Endodermal cell (in vitro differentiated cells): Measurements from ENCODE around the gene VWA8. TPM values are rescaled to one million over a fixed set of nuclear protein-coding genes. Genes with fewer than 3 reads are reported as not detected.

Experiments
- DNase-seq: peaks from one replicate; pipeline ENCODE4 v3.0.0-alpha.2; 2017
- H3K27ac ChIP-seq: 2 replicates; pipeline ENCODE4 v1.5.1; 2013; ENCODE audit warnings: mild to moderate bottlenecking, low read depth, low read length, moderate library complexity
- H3K27me3 ChIP-seq: 2 replicates; pipeline ENCODE4 v1.6.1; 2013; ENCODE audit warnings: mild to moderate bottlenecking, low read length, moderate library complexity; ENCODE audit not compliant: insufficient read depth, control insufficient read depth, poor library complexity, severe bottlenecking
- H3K36me3 ChIP-seq: 2 replicates; pipeline ENCODE4 v1.7.0; 2013; ENCODE audit warnings: mild to moderate bottlenecking, low read length, moderate library complexity; ENCODE audit not compliant: control insufficient read depth, insufficient read depth
- H3K4me1 ChIP-seq: one replicate; pipeline ENCODE4 v1.7.0; 2013; ENCODE audit warnings: low read length; ENCODE audit not compliant: control insufficient read depth, insufficient read depth
- H3K4me3 ChIP-seq: 2 replicates; pipeline ENCODE4 v1.5.1; 2013; ENCODE audit warnings: mild to moderate bottlenecking, low read length, moderate library complexity
- H3K9ac ChIP-seq: 2 replicates; pipeline ENCODE4 v1.6.1; 2013; ENCODE audit warnings: mild to moderate bottlenecking, low read length, moderate library complexity; ENCODE audit not compliant: poor library complexity, severe bottlenecking; ENCODE audit errors: extremely low read depth
- H3K9me3 ChIP-seq: 2 replicates; pipeline ENCODE4 v1.6.1; 2013; ENCODE audit warnings: mild to moderate bottlenecking, low read length, moderate library complexity; ENCODE audit not compliant: control insufficient read depth
- H3K27ac Mint-ChIP-seq: 2 replicates; pipeline ENCODE4 v1.8.0; 2020; ENCODE audit warnings: mixed read lengths
- H3K27me3 Mint-ChIP-seq: 2 replicates; pipeline ENCODE4 v1.8.0; 2021; ENCODE audit warnings: mild to moderate bottlenecking, mixed read lengths; ENCODE audit not compliant: insufficient read depth
- H3K36me3 Mint-ChIP-seq: 2 replicates; pipeline ENCODE4 v1.8.0; 2020; ENCODE audit warnings: low read depth, mixed read lengths
- H3K4me1 Mint-ChIP-seq: 2 replicates; pipeline ENCODE4 v1.8.0; 2020; ENCODE audit warnings: mixed read lengths
- H3K4me3 Mint-ChIP-seq: 2 replicates; pipeline ENCODE4 v1.8.0; 2020; ENCODE audit warnings: mild to moderate bottlenecking, moderate library complexity, mixed read lengths
- H3K9me3 Mint-ChIP-seq: 2 replicates; pipeline ENCODE4 v1.8.0; 2020; ENCODE audit warnings: mild to moderate bottlenecking, mixed read lengths
- CTCF ChIP-seq: fragments of 200-600 bp; sonication (generic); conservative IDR thresholded peaks from 2 replicates; pipeline ENCODE4 v1.5.0; 2021; ENCODE audit warnings: antibody characterized with exemption, mild to moderate bottlenecking
- WGBS, 2 experiments: methylation state at CpG; one replicate each; pipeline versions ENCODE4 v1.1.5 to v1.1.7; 2013; ENCODE audit warnings: missing lambda C conversion rate in 2 of 2, mixed read lengths in 1 of 2; ENCODE audit not compliant: insufficient coverage in 1 of 2, insufficient read length in 1 of 2; 5-methylcytosine and 5-hydroxymethylcytosine counted together
- total RNA-seq, 2 donors: library from RNA; stranded (reverse); fragmentation: NEBNext Ultra II Directional in 1 of 2; extraction: Animal tissue kit (Norgen Biotek cat#: 25700) in 1 of 2; gene quantifications; 2 replicates in 1 of 2; 3 replicates in 1 of 2; pipeline ENCODE4 v1.2.1, GENCODE V29; 2021

Gene VWA8
- total RNA-seq, 2 donors from 2014 or later: 24.6 to 25.6 TPM

DNA sequence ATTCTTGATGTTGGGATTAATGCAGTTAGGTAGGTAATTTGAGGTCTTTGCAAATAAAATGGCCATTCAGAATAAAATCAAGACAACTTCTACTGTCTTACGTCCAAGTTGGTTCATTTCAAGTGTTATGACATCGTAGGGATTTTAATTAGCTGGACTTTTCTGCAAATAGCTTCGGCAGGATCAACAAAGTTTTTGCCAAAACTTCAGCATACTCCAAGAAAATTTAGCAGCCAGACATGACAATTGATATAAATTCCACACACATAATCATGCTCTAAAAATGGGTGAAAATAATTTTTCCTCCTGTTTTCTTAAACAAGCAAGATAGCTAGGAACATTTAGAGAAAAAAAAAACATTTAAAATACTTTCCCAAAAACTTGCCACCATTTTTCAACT is 344.8 kb downstream of the VWA8 start:
- H3K4me3 ChIP-seq: no peak overlapping the region
- 95 to 100% methylated on average over 2 to 3 of the region's 3 CpGs for WGBS, 2 experiments
- H3K4me1 ChIP-seq: peaks cover 4% of the 10 kb centered on the region
- H3K27ac ChIP-seq: no peak overlapping the region
- H3K27ac Mint-ChIP-seq: no peak overlapping the region
- H3K9me3 Mint-ChIP-seq: peaks cover 14% of the 10 kb centered on the region
- no peaks in the 10 kb centered on the region for H3K27me3 ChIP-seq
- no peak for DNase-seq
- H3K36me3 ChIP-seq: peaks cover 5% of the 10 kb centered on the region
- no peak overlapping the region for H3K9ac ChIP-seq
- H3K4me3 Mint-ChIP-seq: no peak overlapping the region
- H3K27me3 Mint-ChIP-seq: no peaks in the 10 kb centered on the region
- H3K9me3 ChIP-seq: no peaks in the 10 kb centered on the region
- TF ChIP-seq CTCF: no peak
- H3K4me1 Mint-ChIP-seq: peaks cover 10% of the 10 kb centered on the region
- peaks cover 31% of the 10 kb centered on the region for H3K36me3 Mint-ChIP-seq

DNA sequence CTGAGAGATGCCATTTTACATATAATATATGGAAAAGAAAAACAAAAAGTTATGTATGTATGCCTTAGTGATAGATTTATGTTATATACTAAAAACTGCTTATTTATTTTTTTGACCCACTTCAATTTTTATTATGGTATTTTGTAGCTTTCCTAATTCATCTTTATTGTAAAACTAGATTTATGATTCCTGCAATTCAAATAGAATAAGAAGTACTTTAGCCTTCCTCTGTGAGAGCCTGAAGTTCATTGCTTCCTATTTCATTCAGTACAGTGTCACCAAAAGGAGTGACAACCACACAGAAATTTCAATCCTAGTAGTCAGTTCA is 345.4 kb downstream of the VWA8 start:
- no peaks in the 10 kb centered on the region for H3K9me3 ChIP-seq
- Mint-ChIP-seq H3K4me1 (peaks cover 10% of the 10 kb centered on the region), H3K36me3 (peaks cover 32% of the 10 kb centered on the region), H3K9me3 (peaks cover 14% of the 10 kb centered on the region), H3K4me3 (no peak overlapping the region), H3K27me3 (no peaks in the 10 kb centered on the region), H3K27ac (no peak overlapping the region)
- no peak for DNase-seq
- H3K4me1 ChIP-seq: peaks cover 4% of the 10 kb centered on the region
- no peak overlapping the region for H3K4me3 ChIP-seq
- H3K27ac ChIP-seq: no peak overlapping the region
- no peak overlapping the region for H3K9ac ChIP-seq
- H3K27me3 ChIP-seq: no peaks in the 10 kb centered on the region
- TF ChIP-seq CTCF: no peak
- peaks cover 5% of the 10 kb centered on the region for H3K36me3 ChIP-seq

DNA sequence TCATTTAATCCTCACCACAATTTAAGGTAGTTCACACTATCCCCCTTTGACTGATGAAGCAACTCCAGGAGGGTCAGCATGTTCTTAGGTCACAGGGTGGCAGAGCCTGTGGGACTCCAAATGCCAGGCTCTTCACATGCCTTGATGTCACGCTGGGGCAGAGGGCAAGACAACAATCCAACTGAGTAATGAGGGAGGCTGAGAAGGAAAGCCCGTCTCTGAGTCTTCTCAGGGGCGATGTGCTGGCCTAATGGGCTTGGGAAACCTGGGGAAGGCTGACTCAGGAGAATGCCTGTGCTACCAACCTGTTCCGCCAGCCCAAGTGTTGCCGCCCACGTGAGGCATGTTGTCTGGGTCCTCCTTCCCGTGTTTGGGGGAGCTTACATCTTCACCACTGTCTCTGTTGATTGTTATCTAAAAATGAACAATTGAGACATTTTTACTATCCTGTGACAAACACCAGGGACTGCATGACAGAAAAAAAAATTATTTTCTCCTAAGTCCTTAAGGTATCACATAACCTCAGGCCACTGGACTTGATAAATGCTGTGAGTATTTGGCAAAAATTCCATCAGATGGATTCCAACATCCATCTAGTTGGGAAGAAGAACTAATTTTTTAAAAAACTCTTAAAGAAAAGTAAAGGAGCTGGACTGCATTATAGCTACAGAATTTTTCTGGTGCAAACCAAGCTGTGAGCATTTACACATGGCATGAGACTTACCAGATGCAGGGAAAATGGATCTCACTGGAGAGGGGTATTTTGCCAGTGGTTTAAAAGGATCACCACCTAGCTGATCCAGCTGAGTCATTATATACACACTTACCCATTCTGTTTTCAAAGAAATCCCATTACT is 346.0 kb downstream of the VWA8 start:
- H3K36me3 ChIP-seq: peaks cover 5% of the 10 kb centered on the region
- Mint-ChIP-seq H3K27ac (no peak overlapping the region), H3K9me3 (peaks cover 14% of the 10 kb centered on the region), H3K36me3 (peaks cover 28% of the 10 kb centered on the region), H3K4me1 (peaks cover 10% of the 10 kb centered on the region), H3K27me3 (no peaks in the 10 kb centered on the region), H3K4me3 (no peak overlapping the region)
- H3K27ac ChIP-seq: no peak overlapping the region
- no peak overlapping the region for H3K4me3 ChIP-seq
- H3K4me1 ChIP-seq: peaks cover 4% of the 10 kb centered on the region
- H3K9me3 ChIP-seq: no peaks in the 10 kb centered on the region
- H3K27me3 ChIP-seq: no peaks in the 10 kb centered on the region
- TF ChIP-seq CTCF: no peak
- WGBS, 2 experiments: 96 to 98% methylated on average over 7 of the region's 7 CpGs
- DNase-seq: no peak
- no peak overlapping the region for H3K9ac ChIP-seq
